ENCODE measurements around the gene PMM2.
A peak's percentile ranks its signal among the peaks of the same experiment; 100 is the strongest.
"Not testable (repeated sequence)": the region's sequence is repeated elsewhere in the genome, so short reads cannot be mapped to it uniquely, and the experiment has no call there.

Gene PMM2

DNA sequence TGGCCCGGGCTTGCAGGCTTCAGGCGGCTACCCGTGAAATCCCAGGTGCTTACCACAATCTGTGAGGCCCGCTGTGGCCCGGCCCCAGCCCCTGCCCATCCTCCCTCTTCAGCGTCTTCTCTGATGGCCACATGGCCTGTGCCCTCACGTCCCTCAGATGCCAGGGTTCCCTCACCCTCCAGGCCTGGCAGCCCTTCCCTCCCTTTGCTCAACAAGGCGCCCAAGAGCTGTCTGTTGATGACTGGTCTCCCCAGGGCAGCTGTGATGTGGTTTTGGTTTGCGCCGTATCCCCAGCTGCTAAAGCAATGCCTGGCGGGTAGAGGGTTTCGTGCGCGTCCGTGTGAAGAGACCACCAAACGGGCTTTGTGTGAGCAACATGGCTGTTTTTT lies 35.1 kb downstream of the PMM2 start:
- Histone ChIP-seq H3K9me2 (ENCODE audit: low read depth, low read length) (no peaks in the 10 kb centered on the region), H3K4me1 (ENCODE audit: insufficient read depth, low read length, severe bottlenecking) (peaks cover 17% of the 10 kb centered on the region), H3K9me3 (ENCODE audit: low read length) (no peaks in the 10 kb centered on the region), H3K27ac (ENCODE audit: low read depth, low read length, poor library complexity, severe bottlenecking) (peak overlapping the region; percentile 75), H3K27me3 (ENCODE audit: insufficient read depth, low read length) (no peaks in the 10 kb centered on the region), H3F3A (ENCODE audit: insufficient read depth, low read length) (no peaks in the 10 kb centered on the region), H3K4me3 (ENCODE audit: low read depth, low read length, poor library complexity, severe bottlenecking) (peak overlapping the region; percentile 23), H3K79me2 (ENCODE audit: insufficient read depth, low read length) (no peaks in the 10 kb centered on the region), H3K36me3 (ENCODE audit: insufficient read depth, low read length) (peaks cover 48% of the 10 kb centered on the region), H4K20me1 (ENCODE audit: insufficient read depth, low read length) (no peaks in the 10 kb centered on the region), H2AFZ (ENCODE audit: low read length) (no peak overlapping the region), H3K4me2 (ENCODE audit: low read length) (peak overlapping the region; percentile 55; the same call in 1 of the 2 replicates), H3K9ac (ENCODE audit: low read length) (peak overlapping the region; percentile 43; the same call in 1 of the 2 replicates)
- TF ChIP-seq, protein P1, sequence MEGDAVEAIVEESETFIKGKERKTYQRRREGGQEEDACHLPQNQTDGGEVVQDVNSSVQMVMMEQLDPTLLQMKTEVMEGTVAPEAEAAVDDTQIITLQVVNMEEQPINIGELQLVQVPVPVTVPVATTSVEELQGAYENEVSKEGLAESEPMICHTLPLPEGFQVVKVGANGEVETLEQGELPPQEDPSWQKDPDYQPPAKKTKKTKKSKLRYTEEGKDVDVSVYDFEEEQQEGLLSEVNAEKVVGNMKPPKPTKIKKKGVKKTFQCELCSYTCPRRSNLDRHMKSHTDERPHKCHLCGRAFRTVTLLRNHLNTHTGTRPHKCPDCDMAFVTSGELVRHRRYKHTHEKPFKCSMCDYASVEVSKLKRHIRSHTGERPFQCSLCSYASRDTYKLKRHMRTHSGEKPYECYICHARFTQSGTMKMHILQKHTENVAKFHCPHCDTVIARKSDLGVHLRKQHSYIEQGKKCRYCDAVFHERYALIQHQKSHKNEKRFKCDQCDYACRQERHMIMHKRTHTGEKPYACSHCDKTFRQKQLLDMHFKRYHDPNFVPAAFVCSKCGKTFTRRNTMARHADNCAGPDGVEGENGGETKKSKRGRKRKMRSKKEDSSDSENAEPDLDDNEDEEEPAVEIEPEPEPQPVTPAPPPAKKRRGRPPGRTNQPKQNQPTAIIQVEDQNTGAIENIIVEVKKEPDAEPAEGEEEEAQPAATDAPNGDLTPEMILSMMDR (IDR thresholded peaks at IDR 0.05; ENCODE audit: low read length), result no peak
- no peak for TF ChIP-seq EZH2 (IDR thresholded peaks at IDR 0.05; ENCODE audit: borderline replicate concordance, low read length)

DNA sequence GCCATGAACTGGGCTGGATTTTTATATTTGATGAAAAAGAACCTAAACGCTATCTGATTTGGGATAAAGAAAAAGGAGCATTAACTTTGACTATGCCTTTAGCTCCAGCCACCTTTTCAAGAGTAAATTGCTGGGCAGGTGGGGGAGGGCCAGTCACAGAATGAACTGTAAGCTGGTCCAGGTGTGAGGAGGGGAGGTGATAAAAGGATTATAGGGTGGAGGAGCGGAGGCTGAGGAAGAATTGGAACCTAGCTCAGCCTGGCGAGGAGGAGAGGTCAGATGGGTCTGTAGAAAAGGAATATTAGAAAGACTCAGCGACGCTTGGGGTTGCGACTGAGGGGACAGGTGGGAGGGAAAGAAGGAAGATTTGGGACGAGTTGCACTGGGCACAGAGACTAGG lies 39.2 kb downstream of the PMM2 start:
- H2AFZ ChIP-seq (ENCODE audit: low read length); H3K79me2 ChIP-seq (ENCODE audit: insufficient read depth, low read length); H3K4me2 ChIP-seq (ENCODE audit: low read length); H3K4me3 ChIP-seq (ENCODE audit: low read depth, low read length, poor library complexity, severe bottlenecking); H4K20me1 ChIP-seq (ENCODE audit: insufficient read depth, low read length); H3K9ac ChIP-seq (ENCODE audit: low read length); H3K36me3 ChIP-seq (ENCODE audit: insufficient read depth, low read length); H3F3A ChIP-seq (ENCODE audit: insufficient read depth, low read length); H3K9me3 ChIP-seq (ENCODE audit: low read length); H3K9me2 ChIP-seq (ENCODE audit: low read depth, low read length); H3K27ac ChIP-seq (ENCODE audit: low read depth, low read length, poor library complexity, severe bottlenecking); H3K27me3 ChIP-seq (ENCODE audit: insufficient read depth, low read length): not testable (repeated sequence)
- peaks cover 10% of the 10 kb centered on the region for H3K4me1 ChIP-seq (ENCODE audit: insufficient read depth, low read length, severe bottlenecking)

DNA sequence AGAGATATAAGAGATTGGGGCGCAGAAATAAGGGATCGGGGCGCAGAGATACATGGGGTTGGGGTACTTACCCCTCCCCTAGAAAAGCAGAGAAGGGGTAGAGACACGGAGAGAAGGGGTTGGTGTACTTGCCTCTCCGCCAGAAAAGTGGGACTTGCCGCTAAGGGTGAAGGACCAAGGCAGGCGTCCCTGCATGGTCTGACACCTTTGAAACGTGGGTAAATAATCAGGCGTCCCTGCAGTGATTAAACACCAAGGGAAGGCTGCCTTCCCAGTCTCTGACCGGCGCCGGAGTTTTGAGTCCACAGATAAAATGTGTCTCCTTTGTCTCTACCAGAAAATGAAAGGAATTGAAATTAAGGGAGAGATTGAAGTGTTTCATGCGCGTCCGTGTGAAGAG lies 40.0 kb downstream of the PMM2 start:
- H3K4me3 ChIP-seq (ENCODE audit: low read depth, low read length, poor library complexity, severe bottlenecking); H3K27ac ChIP-seq (ENCODE audit: low read depth, low read length, poor library complexity, severe bottlenecking); H3K79me2 ChIP-seq (ENCODE audit: insufficient read depth, low read length); H2AFZ ChIP-seq (ENCODE audit: low read length); H3K9ac ChIP-seq (ENCODE audit: low read length); H3K36me3 ChIP-seq (ENCODE audit: insufficient read depth, low read length); H3F3A ChIP-seq (ENCODE audit: insufficient read depth, low read length); H3K4me1 ChIP-seq (ENCODE audit: insufficient read depth, low read length, severe bottlenecking); H3K9me3 ChIP-seq (ENCODE audit: low read length); H3K27me3 ChIP-seq (ENCODE audit: insufficient read depth, low read length); H4K20me1 ChIP-seq (ENCODE audit: insufficient read depth, low read length); H3K4me2 ChIP-seq (ENCODE audit: low read length); H3K9me2 ChIP-seq (ENCODE audit: low read depth, low read length): not testable (repeated sequence)

DNA sequence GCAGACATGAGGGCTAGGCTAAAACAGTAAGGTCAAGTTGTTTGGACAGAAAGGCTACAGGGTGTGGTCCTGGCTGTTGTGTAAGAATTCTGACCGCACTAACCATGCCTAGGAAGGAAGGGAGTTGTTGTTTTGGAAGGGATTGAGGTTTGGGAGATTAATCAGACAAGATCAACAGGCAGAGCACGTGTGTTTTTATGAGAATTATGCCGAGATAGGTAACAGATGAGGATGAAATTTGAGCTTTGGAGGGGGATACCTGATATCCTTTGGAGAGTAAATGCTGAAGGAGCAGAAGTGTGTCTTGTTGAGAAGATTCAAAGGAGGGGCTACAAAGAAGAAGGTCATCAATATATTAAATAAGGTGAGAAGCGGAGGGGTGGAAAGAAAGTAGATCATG lies 44.4 kb downstream of the PMM2 start:
- not testable (repeated sequence) for H3K9me3 ChIP-seq (ENCODE audit: low read length)

DNA sequence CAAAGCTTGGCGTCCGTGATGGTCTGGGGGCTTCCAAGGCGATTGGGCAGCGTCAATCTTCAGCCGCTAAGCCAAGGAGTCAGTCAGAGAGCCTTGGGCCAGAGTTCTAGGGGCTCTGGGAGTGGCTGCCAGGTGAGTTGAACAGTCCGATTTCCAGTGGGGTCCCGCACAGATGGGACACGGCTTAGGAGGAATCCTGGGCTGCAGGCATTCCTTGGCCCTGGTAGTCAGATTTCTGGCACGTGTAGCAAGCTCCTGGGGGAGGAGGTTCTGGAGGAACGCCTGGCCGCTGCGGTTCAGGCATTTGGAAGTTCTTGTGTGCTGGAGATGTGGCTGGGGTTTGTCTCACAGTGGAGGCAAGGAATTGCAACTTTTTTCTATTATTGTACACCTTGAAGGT lies 45.7 kb downstream of the PMM2 start:
- not testable (repeated sequence) for H3K9ac ChIP-seq (ENCODE audit: low read length); H4K20me1 ChIP-seq (ENCODE audit: insufficient read depth, low read length); H3K79me2 ChIP-seq (ENCODE audit: insufficient read depth, low read length)

More for the DNA sequence above, 44.4 kb downstream of the PMM2 start:
- H3K4me3 ChIP-seq (ENCODE audit: low read depth, low read length, poor library complexity, severe bottlenecking); H3K27ac ChIP-seq (ENCODE audit: low read depth, low read length, poor library complexity, severe bottlenecking); H4K20me1 ChIP-seq (ENCODE audit: insufficient read depth, low read length); H3K4me2 ChIP-seq (ENCODE audit: low read length); H3K4me1 ChIP-seq (ENCODE audit: insufficient read depth, low read length, severe bottlenecking); H2AFZ ChIP-seq (ENCODE audit: low read length); H3F3A ChIP-seq (ENCODE audit: insufficient read depth, low read length); H3K27me3 ChIP-seq (ENCODE audit: insufficient read depth, low read length); H3K79me2 ChIP-seq (ENCODE audit: insufficient read depth, low read length); H3K9ac ChIP-seq (ENCODE audit: low read length); H3K9me2 ChIP-seq (ENCODE audit: low read depth, low read length): not testable (repeated sequence)
- peaks cover 10% of the 10 kb centered on the region; the same call in 1 of the 2 replicates for H3K36me3 ChIP-seq (ENCODE audit: insufficient read depth, low read length)

More for the DNA sequence above, 45.7 kb downstream of the PMM2 start:
- not testable (repeated sequence) for H3F3A ChIP-seq (ENCODE audit: insufficient read depth, low read length); H3K4me1 ChIP-seq (ENCODE audit: insufficient read depth, low read length, severe bottlenecking); H2AFZ ChIP-seq (ENCODE audit: low read length); H3K4me2 ChIP-seq (ENCODE audit: low read length); H3K9me2 ChIP-seq (ENCODE audit: low read depth, low read length); H3K9me3 ChIP-seq (ENCODE audit: low read length); H3K27me3 ChIP-seq (ENCODE audit: insufficient read depth, low read length); H3K4me3 ChIP-seq (ENCODE audit: low read depth, low read length, poor library complexity, severe bottlenecking); H3K27ac ChIP-seq (ENCODE audit: low read depth, low read length, poor library complexity, severe bottlenecking)
- peaks cover 22% of the 10 kb centered on the region; the same call in 1 of the 2 replicates for H3K36me3 ChIP-seq (ENCODE audit: insufficient read depth, low read length)

Data from OCI-LY1 (cell line).